SK-N-SH treated with all-trans-retinoic acid at 6 μM for 48 hours (cell line): ENCODE data around the gene OLIG1.

Source experiments
- ATAC-seq: fragments of 200-7000 bp; cut with Tn5 transposase; 3 replicates; pipeline ENCODE4 v1.9.1; 2020; ENCODE audit warnings: mild to moderate bottlenecking, moderate library complexity
- ARNTL ChIP-seq: fragments of 450-650 bp; formaldehyde crosslinking; IDR thresholded peaks from 2 replicates; pipeline ENCODE4 v1.5.0; 2020; ENCODE audit warnings: low read depth, mild to moderate bottlenecking, moderate library complexity, borderline replicate concordance
- BACH2 ChIP-seq: fragments of 250-450 bp; sonication (Bioruptor Pico); IDR thresholded peaks from 2 replicates; pipeline ENCODE4 v1.9.0; 2021; ENCODE audit warnings: mild to moderate bottlenecking, borderline replicate concordance
- CREB5 ChIP-seq: fragments of 250-450 bp; sonication (Bioruptor Pico); IDR thresholded peaks from 2 replicates; pipeline ENCODE4 v1.5.1; 2020; ENCODE audit warnings: low read depth, mild to moderate bottlenecking, moderate library complexity
- CSDC2 ChIP-seq: fragments of 250-450 bp; sonication (Bioruptor Pico); IDR thresholded peaks from 2 replicates; pipeline ENCODE4 v1.5.0; 2020; ENCODE audit warnings: mild to moderate bottlenecking, moderate library complexity
- ESRRG ChIP-seq: fragments of 250-450 bp; sonication (Bioruptor Pico); IDR thresholded peaks from 2 replicates; pipeline ENCODE4 v1.6.1; 2021; ENCODE audit warnings: mild to moderate bottlenecking
- GLIS3 ChIP-seq: fragments of 250-450 bp; sonication (Bioruptor Pico); IDR thresholded peaks from 2 replicates; pipeline ENCODE4 v1.5.0; 2020; ENCODE audit warnings: mild to moderate bottlenecking, moderate library complexity
- ISL1 ChIP-seq: fragments of 250-450 bp; sonication (Bioruptor Pico); IDR thresholded peaks from 2 replicates; pipeline ENCODE4 v2.1.2; 2022; ENCODE audit warnings: mild to moderate bottlenecking, moderate library complexity
- OSR1 ChIP-seq: fragments of 250-450 bp; sonication (Bioruptor Pico); IDR thresholded peaks from 2 replicates; pipeline ENCODE4 v1.8.0; 2022; ENCODE audit warnings: moderate library complexity, mild to moderate bottlenecking, inconsistent platforms
- PATZ1 ChIP-seq: fragments of 250-450 bp; sonication (Bioruptor Pico); IDR thresholded peaks from 2 replicates; pipeline ENCODE4 v1.8.0; 2020; ENCODE audit warnings: mild to moderate bottlenecking, moderate library complexity, borderline replicate concordance
- POU6F1 ChIP-seq: fragments of 250-450 bp; sonication (Bioruptor Pico); IDR thresholded peaks from 2 replicates; pipeline ENCODE4 v1.8.0; 2021; ENCODE audit warnings: low read depth, mild to moderate bottlenecking, moderate library complexity, borderline replicate concordance
- PPARA ChIP-seq: fragments of 250-450 bp; sonication (Bioruptor Pico); IDR thresholded peaks from 2 replicates; pipeline ENCODE4 v1.5.0; 2020; ENCODE audit warnings: mild to moderate bottlenecking, borderline replicate concordance
- RARB ChIP-seq: fragments of 250-450 bp; sonication (Bioruptor Pico); IDR thresholded peaks from 2 replicates; pipeline ENCODE4 v1.8.0; 2021; ENCODE audit warnings: mild to moderate bottlenecking, moderate library complexity
- SNAI2 ChIP-seq: fragments of 250-450 bp; sonication (Bioruptor Pico); IDR thresholded peaks from 2 replicates; pipeline ENCODE4 v1.5.0; 2020; ENCODE audit warnings: mild to moderate bottlenecking, moderate library complexity
- TCF4 ChIP-seq: fragments of 250-450 bp; sonication (Bioruptor Pico); IDR thresholded peaks from 2 replicates; pipeline ENCODE4 v1.8.0; 2021; ENCODE audit warnings: mild to moderate bottlenecking, moderate library complexity, borderline replicate concordance
- TOX ChIP-seq: fragments of 250-450 bp; sonication (Bioruptor Pico); IDR thresholded peaks from 2 replicates; pipeline ENCODE4 v1.8.0; 2021; ENCODE audit warnings: mild to moderate bottlenecking, moderate library complexity, borderline replicate concordance
- TSHZ2 ChIP-seq: fragments of 250-450 bp; sonication (Bioruptor Pico); IDR thresholded peaks from 2 replicates; pipeline ENCODE4 v1.5.0; 2020; ENCODE audit warnings: mild to moderate bottlenecking, moderate library complexity
- ZC3H10 ChIP-seq: fragments of 250-450 bp; sonication (Bioruptor Pico); IDR thresholded peaks from 2 replicates; pipeline ENCODE4 v1.5.1; 2021; ENCODE audit warnings: mild to moderate bottlenecking, moderate library complexity
- ZFP3 ChIP-seq: fragments of 250-450 bp; sonication (Bioruptor Pico); IDR thresholded peaks from 2 replicates; pipeline ENCODE4 v1.5.0; 2020; ENCODE audit warnings: mild to moderate bottlenecking, moderate library complexity
- ZFP30 ChIP-seq: fragments of 450-650 bp; formaldehyde crosslinking; IDR thresholded peaks from 2 replicates; pipeline ENCODE4 v1.5.0; 2022; ENCODE audit warnings: mild to moderate bottlenecking, moderate library complexity
- ZNF565 ChIP-seq: fragments of 450-650 bp; formaldehyde crosslinking; conservative IDR thresholded peaks from 2 replicates; pipeline ENCODE4 v1.5.0; 2020; ENCODE audit warnings: low read depth, mild to moderate bottlenecking, moderate library complexity
- ZNF70 ChIP-seq: fragments of 450-650 bp; formaldehyde crosslinking; IDR thresholded peaks from 2 replicates; pipeline ENCODE4 v1.5.0; 2020; ENCODE audit warnings: mild to moderate bottlenecking, moderate library complexity
- TF ChIP-seq, protein P1 (sequence below): fragments of 250-450 bp; sonication (Bioruptor Pico); IDR thresholded peaks from 2 replicates; pipeline ENCODE4 v1.5.1; 2021; ENCODE audit warnings: mild to moderate bottlenecking, moderate library complexity

OLIG1 gene

GRCh38 chr21:33037501-33037900, 32.4 kb upstream of the OLIG1 start:
- TF ChIP-seq SNAI2 (no peak), ZNF565 (no peak), ARNTL (CRISPR knock-in tag) (no peak), ESRRG (CRISPR knock-in tag) (no peak), PATZ1 (CRISPR knock-in tag) (no peak), OSR1 (CRISPR knock-in tag) (no peak), ZFP3 (CRISPR knock-in tag) (no peak), TSHZ2 (CRISPR knock-in tag) (no peak), RARB (no peak), ZFP30 (CRISPR knock-in tag) (no peak), POU6F1 (CRISPR knock-in tag) (no peak), GLIS3 (CRISPR knock-in tag) (no peak), BACH2 (CRISPR knock-in tag) (no peak), CREB5 (no peak)
- no peak for ATAC-seq

- TF ChIP-seq ZFP30 (CRISPR knock-in tag), result no peak
Observed at GRCh38 chr21:33039536-33039935, 30.4 kb upstream of the OLIG1 start.

DNA sequence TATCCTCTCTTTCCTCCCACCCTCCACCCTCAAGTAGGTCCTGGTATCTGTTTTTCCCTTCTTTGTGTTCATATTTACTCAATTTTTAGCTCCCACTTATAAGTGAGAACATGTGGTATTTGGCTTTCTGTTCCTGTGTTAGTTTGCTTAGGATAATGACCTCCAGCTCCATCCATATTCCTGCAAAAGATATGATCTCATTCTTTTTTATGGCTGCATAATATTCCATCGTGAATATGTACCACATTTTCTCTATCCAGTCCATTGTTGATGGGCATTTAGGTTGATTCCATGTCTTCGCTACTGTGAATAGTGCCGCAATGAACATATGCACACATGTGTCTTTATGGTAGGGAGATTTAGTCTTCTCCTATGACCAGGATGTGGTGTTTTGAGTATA, 29.7 kb upstream of the OLIG1 start:
- TF ChIP-seq ARNTL (CRISPR knock-in tag), result no peak
- no peak for TF ChIP-seq ESRRG (CRISPR knock-in tag)
- TF ChIP-seq ISL1 (CRISPR knock-in tag), result no peak
- TF ChIP-seq ZNF70 (CRISPR knock-in tag), result no peak
- no peak for TF ChIP-seq GLIS3 (CRISPR knock-in tag)
- TF ChIP-seq POU6F1 (CRISPR knock-in tag), result no peak
- TF ChIP-seq CSDC2 (CRISPR knock-in tag), result no peak
- no peak for TF ChIP-seq OSR1 (CRISPR knock-in tag)
- no peak for TF ChIP-seq CREB5
- no peak for TF ChIP-seq TCF4 (CRISPR knock-in tag)
- TF ChIP-seq ZC3H10 (CRISPR knock-in tag), result no peak
- TF ChIP-seq SNAI2, result no peak
- no peak for TF ChIP-seq RARB
- no peak for TF ChIP-seq TOX
- TF ChIP-seq ZNF565, result no peak
- TF ChIP-seq, protein P1, sequence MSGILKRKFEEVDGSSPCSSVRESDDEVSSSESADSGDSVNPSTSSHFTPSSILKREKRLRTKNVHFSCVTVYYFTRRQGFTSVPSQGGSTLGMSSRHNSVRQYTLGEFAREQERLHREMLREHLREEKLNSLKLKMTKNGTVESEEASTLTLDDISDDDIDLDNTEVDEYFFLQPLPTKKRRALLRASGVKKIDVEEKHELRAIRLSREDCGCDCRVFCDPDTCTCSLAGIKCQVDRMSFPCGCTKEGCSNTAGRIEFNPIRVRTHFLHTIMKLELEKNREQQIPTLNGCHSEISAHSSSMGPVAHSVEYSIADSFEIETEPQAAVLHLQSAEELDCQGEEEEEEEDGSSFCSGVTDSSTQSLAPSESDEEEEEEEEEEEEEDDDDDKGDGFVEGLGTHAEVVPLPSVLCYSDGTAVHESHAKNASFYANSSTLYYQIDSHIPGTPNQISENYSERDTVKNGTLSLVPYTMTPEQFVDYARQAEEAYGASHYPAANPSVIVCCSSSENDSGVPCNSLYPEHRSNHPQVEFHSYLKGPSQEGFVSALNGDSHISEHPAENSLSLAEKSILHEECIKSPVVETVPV, result no peak
- no peak for TF ChIP-seq PPARA (CRISPR knock-in tag)
- no peak for TF ChIP-seq PATZ1 (CRISPR knock-in tag)
- TF ChIP-seq ZFP30 (CRISPR knock-in tag), result no peak
- ATAC-seq, result no peak

More at GRCh38 chr21:33039536-33039935, 30.4 kb upstream of the OLIG1 start:
- no peak for ATAC-seq
